Dendritic cell treated with granulocyte-macrophage colony-stimulating factor and Interleukin-4, amounts not matched to agents 40 ng/mL and 50 ng/mL, for 4 days (primary cell): Measurements from ENCODE around the gene TTLL9.

Source experiments
- H3K27ac Mint-ChIP-seq: one replicate; pipeline ENCODE4 v1.8.0; 2022; ENCODE audit warnings: mild to moderate bottlenecking, mixed read lengths
- H3K27me3 Mint-ChIP-seq: one replicate; pipeline ENCODE4 v1.8.0; 2022; ENCODE audit warnings: mild to moderate bottlenecking, mixed read lengths
- H3K36me3 Mint-ChIP-seq: one replicate; pipeline ENCODE4 v1.8.0; 2022; ENCODE audit warnings: low read depth, mixed read lengths
- H3K4me1 Mint-ChIP-seq: one replicate; pipeline ENCODE4 v1.8.0; 2022; ENCODE audit warnings: low read depth, mixed read lengths
- H3K4me3 Mint-ChIP-seq: one replicate; pipeline ENCODE4 v1.8.0; 2022; ENCODE audit warnings: mild to moderate bottlenecking, moderate library complexity, mixed read lengths
- H3K9me3 Mint-ChIP-seq: one replicate; pipeline ENCODE4 v1.8.0; 2022; ENCODE audit warnings: mixed read lengths
- intact Hi-C: fragments of 100-400 bp; cut with micrococcal nuclease; formaldehyde crosslinking; loops from one replicate; pipeline ENCODE4 v1.15.0; 2022

The TTLL9 gene

GRCh38 chr20:31870726-31871617 is 538 bp downstream of the TTLL9 start:
- H3K4me1 Mint-ChIP-seq = peaks cover 29% of the 10 kb centered on the region
- no peaks in the 10 kb centered on the region for H3K9me3 Mint-ChIP-seq
- H3K27me3 Mint-ChIP-seq = peaks cover 53% of the 10 kb centered on the region
- peak overlapping the region; percentile 76 for H3K4me3 Mint-ChIP-seq
- peaks cover 5% of the 10 kb centered on the region for H3K36me3 Mint-ChIP-seq
- peak overlapping the region; percentile 54 for H3K27ac Mint-ChIP-seq
- intact Hi-C loops = no loop called here

- no peak overlapping the region for H3K4me3 Mint-ChIP-seq
- peaks cover 51% of the 10 kb centered on the region for H3K27me3 Mint-ChIP-seq
- H3K4me1 Mint-ChIP-seq = peaks cover 29% of the 10 kb centered on the region
- no peak overlapping the region for H3K27ac Mint-ChIP-seq
- peaks cover 5% of the 10 kb centered on the region for H3K36me3 Mint-ChIP-seq
- no peaks in the 10 kb centered on the region for H3K9me3 Mint-ChIP-seq
- intact Hi-C loops = no loop called here
Measured at GRCh38 chr20:31871618-31871954, 1.2 kb downstream of the TTLL9 start.

- no peaks in the 10 kb centered on the region for H3K9me3 Mint-ChIP-seq
- peaks cover 5% of the 10 kb centered on the region for H3K36me3 Mint-ChIP-seq
- intact Hi-C loops = no loop called here
- H3K27me3 Mint-ChIP-seq = peaks cover 48% of the 10 kb centered on the region
- no peak overlapping the region for H3K4me3 Mint-ChIP-seq
- H3K4me1 Mint-ChIP-seq = peaks cover 29% of the 10 kb centered on the region
- no peak overlapping the region for H3K27ac Mint-ChIP-seq
Measured at GRCh38 chr20:31872406-31872805, 2.0 kb downstream of the TTLL9 start.

DNA sequence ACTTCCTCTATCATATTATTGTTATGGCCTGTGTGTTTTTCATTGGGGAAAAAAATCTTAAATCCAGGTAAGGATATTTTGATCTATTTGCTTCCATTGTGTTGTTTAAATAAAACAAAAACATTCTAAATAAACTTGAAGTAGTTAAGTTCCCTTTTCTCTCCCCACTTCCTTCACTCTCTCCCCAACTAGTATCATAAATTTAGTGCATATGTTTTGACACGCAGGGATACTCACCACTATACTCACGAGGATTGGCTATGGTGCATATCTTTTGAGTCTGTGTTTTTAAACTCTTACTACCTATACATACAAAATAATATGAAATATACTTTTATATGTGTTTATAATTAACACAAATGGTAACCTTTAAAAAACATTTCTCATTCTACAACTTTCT is 5.2 kb downstream of the TTLL9 start:
- H3K27me3 Mint-ChIP-seq = peaks cover 28% of the 10 kb centered on the region
- H3K4me1 Mint-ChIP-seq = peaks cover 12% of the 10 kb centered on the region
- no peaks in the 10 kb centered on the region for H3K36me3 Mint-ChIP-seq
- H3K9me3 Mint-ChIP-seq = no peaks in the 10 kb centered on the region
- H3K27ac Mint-ChIP-seq = no peak overlapping the region
- no peak overlapping the region for H3K4me3 Mint-ChIP-seq
- intact Hi-C loops = no loop called here

DNA sequence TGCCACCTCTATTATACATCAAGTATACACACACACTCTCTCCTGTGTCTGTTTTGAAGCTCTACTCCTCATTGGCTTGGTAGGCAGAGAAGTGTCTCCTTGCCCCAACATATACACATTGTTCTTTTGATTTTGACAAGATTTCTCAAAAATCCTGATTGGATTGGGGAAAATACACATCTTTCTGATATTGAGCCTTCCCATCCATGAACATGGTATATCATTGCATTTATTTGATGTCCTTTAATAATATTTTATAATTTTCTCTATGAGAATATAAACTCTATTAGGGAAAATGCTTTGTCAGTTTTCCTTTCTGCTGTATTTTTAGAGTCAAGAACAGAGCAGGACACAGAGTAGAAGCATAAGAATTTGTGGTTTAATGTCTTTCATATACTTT is 7.2 kb downstream of the TTLL9 start:
- Mint-ChIP-seq H3K27ac (no peak overlapping the region), H3K4me3 (no peak overlapping the region), H3K36me3 (no peaks in the 10 kb centered on the region), H3K27me3 (peaks cover 10% of the 10 kb centered on the region), H3K9me3 (no peaks in the 10 kb centered on the region), H3K4me1 (peaks cover 7% of the 10 kb centered on the region)
- intact Hi-C loops = no loop called here

- no peaks in the 10 kb centered on the region for H3K36me3 Mint-ChIP-seq
- intact Hi-C loops = no loop called here
- no peaks in the 10 kb centered on the region for H3K9me3 Mint-ChIP-seq
- H3K4me3 Mint-ChIP-seq = peak overlapping the region; percentile 90
- peaks cover 7% of the 10 kb centered on the region for H3K4me1 Mint-ChIP-seq
- H3K27ac Mint-ChIP-seq = peak overlapping the region; percentile 89
- peaks cover 2% of the 10 kb centered on the region for H3K27me3 Mint-ChIP-seq
Measured at GRCh38 chr20:31879143-31879987, 8.9 kb downstream of the TTLL9 start.

DNA sequence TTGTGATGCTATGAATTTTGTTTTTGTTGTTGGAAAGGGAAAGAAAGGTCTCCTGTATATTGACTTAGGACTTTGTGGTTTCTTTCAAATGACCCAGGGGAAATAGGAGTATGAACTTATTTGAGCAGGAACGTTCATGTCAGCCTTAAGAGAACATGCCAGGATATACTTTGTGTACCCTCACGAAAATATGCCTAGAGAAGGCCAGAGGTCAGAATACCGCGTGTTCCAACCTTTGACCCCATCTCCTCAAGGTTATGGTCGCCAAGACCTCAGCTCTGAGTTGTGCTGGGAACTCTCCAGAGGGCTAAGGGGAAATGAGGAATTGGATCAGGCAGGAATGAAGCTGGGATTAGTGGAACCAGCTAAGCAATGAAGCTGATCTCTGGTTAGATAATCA is 11.5 kb downstream of the TTLL9 start:
- no peak overlapping the region for H3K27ac Mint-ChIP-seq
- intact Hi-C loops = no loop called here
- H3K9me3 Mint-ChIP-seq = no peaks in the 10 kb centered on the region
- no peak overlapping the region for H3K4me3 Mint-ChIP-seq
- H3K27me3 Mint-ChIP-seq = peaks cover 13% of the 10 kb centered on the region
- H3K4me1 Mint-ChIP-seq = no peaks in the 10 kb centered on the region
- no peaks in the 10 kb centered on the region for H3K36me3 Mint-ChIP-seq

GRCh38 chr20:31883829-31884228 is 13.4 kb downstream of the TTLL9 start:
- Mint-ChIP-seq H3K9me3 (no peaks in the 10 kb centered on the region), H3K27ac (no peak overlapping the region), H3K4me3 (no peak overlapping the region), H3K4me1 (no peaks in the 10 kb centered on the region), H3K27me3 (peaks cover 15% of the 10 kb centered on the region), H3K36me3 (no peaks in the 10 kb centered on the region)
- intact Hi-C loops = no loop called here

DNA sequence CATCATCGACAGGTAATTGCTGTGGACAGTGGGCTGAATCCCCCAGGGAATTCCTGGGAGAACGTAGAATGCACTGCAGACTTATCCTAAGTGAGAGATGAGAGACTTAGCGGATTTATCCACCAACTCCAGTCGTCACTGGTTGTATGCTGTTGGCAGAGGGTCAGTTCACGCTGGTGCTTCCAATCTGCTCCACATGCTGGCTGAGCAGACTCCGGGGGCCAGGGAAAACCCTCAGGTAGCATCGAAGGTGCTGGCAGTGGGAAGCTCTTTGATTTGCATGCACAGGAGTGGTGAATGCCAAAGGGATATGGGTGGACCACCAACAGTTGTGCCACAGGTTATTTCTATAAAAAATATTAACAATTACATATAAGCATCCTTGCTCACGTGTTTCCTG is 20.2 kb downstream of the TTLL9 start:
- Mint-ChIP-seq H3K27ac (no peak overlapping the region), H3K36me3 (no peaks in the 10 kb centered on the region), H3K4me1 (peaks cover 7% of the 10 kb centered on the region), H3K27me3 (peaks cover 16% of the 10 kb centered on the region), H3K9me3 (no peaks in the 10 kb centered on the region), H3K4me3 (no peak overlapping the region)
- intact Hi-C loops = no loop called here

- Mint-ChIP-seq H3K27me3 (peaks cover 4% of the 10 kb centered on the region), H3K27ac (peak overlapping the region; percentile 85), H3K9me3 (no peaks in the 10 kb centered on the region), H3K36me3 (no peaks in the 10 kb centered on the region), H3K4me1 (peaks cover 4% of the 10 kb centered on the region), H3K4me3 (no peak overlapping the region)
- intact Hi-C loops = loop anchor here (1.0 kb wide), 1 partner anchor 15 kb away; no protein-coding TSS in a partner anchor
Measured at GRCh38 chr20:31894980-31895675, 24.7 kb downstream of the TTLL9 start.

DNA sequence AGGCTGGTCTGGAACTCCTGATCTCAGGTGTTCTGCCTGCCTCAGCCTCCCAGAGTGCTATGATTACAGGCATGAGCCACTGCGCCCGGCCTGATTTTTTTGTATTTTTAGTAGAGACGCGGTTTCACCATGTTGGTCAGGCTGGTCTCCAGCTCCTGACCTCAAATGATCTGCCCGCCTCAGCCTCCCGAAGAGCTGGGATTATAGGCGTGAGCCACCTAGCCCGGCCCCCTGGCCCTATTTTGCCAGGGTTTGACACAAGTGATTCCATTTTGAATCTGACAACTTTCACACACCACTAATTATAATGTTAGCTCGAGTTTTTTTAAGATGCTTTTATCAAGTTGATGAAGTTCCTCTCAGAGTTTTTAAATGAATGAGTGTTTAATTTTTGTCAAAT is 25.6 kb downstream of the TTLL9 start:
- intact Hi-C loops = no loop called here
- H3K27ac Mint-ChIP-seq = peak overlapping the region; percentile 85
- H3K36me3 Mint-ChIP-seq = no peaks in the 10 kb centered on the region
- peaks cover 4% of the 10 kb centered on the region for H3K27me3 Mint-ChIP-seq
- no peaks in the 10 kb centered on the region for H3K9me3 Mint-ChIP-seq
- no peaks in the 10 kb centered on the region for H3K4me1 Mint-ChIP-seq
- no peak overlapping the region for H3K4me3 Mint-ChIP-seq

DNA sequence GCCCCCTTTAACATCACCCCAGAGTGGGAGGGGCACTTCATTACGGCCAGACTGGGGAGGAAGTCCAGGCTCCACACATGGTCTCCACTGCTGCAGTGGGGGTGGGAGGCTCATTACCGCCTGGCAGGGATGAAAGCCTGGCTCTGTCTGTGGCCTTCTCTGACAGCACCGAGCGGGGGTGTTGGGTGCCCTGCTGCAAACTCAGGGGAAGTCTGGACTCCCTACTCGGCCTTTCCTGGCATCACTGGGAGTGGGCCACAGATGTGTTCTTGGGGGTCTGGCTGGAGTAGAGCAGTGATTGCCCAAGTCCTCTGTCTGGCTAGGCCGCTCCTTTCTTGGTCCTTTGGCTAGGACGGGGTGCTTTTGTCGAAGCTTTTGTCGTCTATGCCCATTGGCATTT is 27.1 kb downstream of the TTLL9 start:
- intact Hi-C loops = no loop called here
- Mint-ChIP-seq H3K9me3 (no peaks in the 10 kb centered on the region), H3K4me1 (no peaks in the 10 kb centered on the region), H3K27ac (peak overlapping the region; percentile 43), H3K36me3 (no peaks in the 10 kb centered on the region), H3K4me3 (no peak overlapping the region), H3K27me3 (peaks cover 4% of the 10 kb centered on the region)

- intact Hi-C loops = no loop called here
- Mint-ChIP-seq H3K4me1 (no peaks in the 10 kb centered on the region), H3K9me3 (no peaks in the 10 kb centered on the region), H3K27ac (no peak overlapping the region), H3K4me3 (no peak overlapping the region), H3K27me3 (peaks cover 4% of the 10 kb centered on the region), H3K36me3 (no peaks in the 10 kb centered on the region)
Measured at GRCh38 chr20:31901615-31902014, 31.2 kb downstream of the TTLL9 start.
